Suprapubic skin (tissue), 4 donors: ENCODE data around the gene CACNA2D2. TPM values are rescaled to one million over a fixed set of nuclear protein-coding genes. Genes with fewer than 3 reads are reported as not detected.
A peak's percentile ranks its signal among the peaks of the same experiment; 100 is the strongest.

Source experiments
- DNase-seq, 2 donors: peaks; one replicate each; pipeline ENCODE4 v3.0.0-alpha.2; 2019; ENCODE audit warnings: low spot score in 2 of 2
- H3K27ac ChIP-seq: fragments of 200-600 bp; sonication (generic); one replicate; pipeline ENCODE4 v1.5.1; 2019
- H3K27me3 ChIP-seq: fragments of 200-600 bp; sonication (generic); one replicate; pipeline ENCODE4 v1.5.1; 2019
- H3K36me3 ChIP-seq: fragments of 200-600 bp; sonication (generic); one replicate; pipeline ENCODE4 v1.5.1; 2019
- H3K4me1 ChIP-seq: fragments of 200-600 bp; sonication (generic); one replicate; pipeline ENCODE4 v1.5.1; 2019
- H3K4me3 ChIP-seq: fragments of 200-600 bp; sonication (generic); one replicate; pipeline ENCODE4 v1.5.1; 2019; ENCODE audit warnings: mild to moderate bottlenecking
- H3K9me3 ChIP-seq: fragments of 200-600 bp; sonication (generic); one replicate; pipeline ENCODE4 v1.5.1; 2019
- CTCF ChIP-seq, 2 donors: fragments of 200-600 bp in 1 of 2; fragments of 450-650 bp in 1 of 2; sonication (generic) in 1 of 2; IDR thresholded peaks; one replicate each; pipeline ENCODE4 v1.5.1; 2016 to 2019; ENCODE audit warnings: antibody characterized with exemption in 2 of 2, mild to moderate bottlenecking in 1 of 2, moderate library complexity in 1 of 2
- EP300 ChIP-seq: sonication (generic); formaldehyde crosslinking; IDR thresholded peaks from one replicate; pipeline ENCODE4 v1.6.1; 2017; ENCODE audit warnings: antibody characterized with exemption
- POLR2A ChIP-seq, 2 donors: fragments of 450-650 bp; IDR thresholded peaks; one replicate each; pipeline ENCODE4 v1.6.1; 2017; ENCODE audit warnings: antibody characterized with exemption in 2 of 2, mild to moderate bottlenecking in 2 of 2, moderate library complexity in 2 of 2
- POLR2AphosphoS5 ChIP-seq, 3 donors: sonication (generic); formaldehyde crosslinking; IDR thresholded peaks; one replicate each; pipeline ENCODE4 v1.6.1; 2017; ENCODE audit warnings: antibody characterized with exemption in 3 of 3
- WGBS: methylation state at CpG from one replicate; pipeline ENCODE4 v1.1.5; 2018; 5-methylcytosine and 5-hydroxymethylcytosine counted together
- total RNA-seq, 4 donors: library from RNA; depleted of rRNA; stranded (reverse); fragments of >200 nt; gene quantifications; one replicate each; pipeline ENCODE4 v1.1.0, GENCODE V29; 2016

Gene CACNA2D2
- total RNA-seq, 4 donors from 2014 or later, result 1.4 to 5.6 (median 1.7) TPM

- H3K9me3 ChIP-seq, result no peaks in the 10 kb centered on the region
- H3K27me3 ChIP-seq, result no peaks in the 10 kb centered on the region
- peaks cover 34% of the 10 kb centered on the region for H3K36me3 ChIP-seq
- no peak overlapping the region for H3K4me3 ChIP-seq
- TF ChIP-seq CTCF (IDR thresholded peaks at IDR 0.05) (no peak), POLR2AphosphoS5 (IDR thresholded peaks at IDR 0.05) (no peak), EP300 (no peak), POLR2A (IDR thresholded peaks at IDR 0.05) (no peak)
- H3K4me1 ChIP-seq, result peaks cover 65% of the 10 kb centered on the region
- no peak for DNase-seq
- WGBS, result 94% methylated on average over 19 of the region's 19 CpGs
- no peak overlapping the region for H3K27ac ChIP-seq
These were observed 172.0 kb downstream of the CACNA2D2 start for GRCh38 chr3:50331364-50331907.

GRCh38 chr3:50330330-50330729 is 173.1 kb downstream of the CACNA2D2 start:
- WGBS, result 93% methylated on average over 5 of the region's 10 CpGs

GRCh38 chr3:50327943-50328691 is 175.3 kb downstream of the CACNA2D2 start, which contains the start of gene TUSC2:
TUSC2 (minus strand) TSS chr3:50328223; CDS start chr3:50328099, 124 bp downstream.
- peak within 1 kb of the TSS; percentile 76 for H3K27ac ChIP-seq
- H3K4me1 ChIP-seq, result peaks cover 56% of the 10 kb centered on the region
- H3K27me3 ChIP-seq, result no peaks in the 10 kb centered on the region
- DNase-seq, result peak; percentile 99 to 100
- TF ChIP-seq POLR2A (IDR thresholded peaks at IDR 0.05), result peak in 1 of 2 donors; percentile 63
- TF ChIP-seq POLR2AphosphoS5 (IDR thresholded peaks at IDR 0.05), result peak in 2 of 3 donors; percentile 2 to 88
- no peak for TF ChIP-seq CTCF (IDR thresholded peaks at IDR 0.05)
- TF ChIP-seq EP300, result no peak
- peak within 1 kb of the TSS; percentile 79 for H3K4me3 ChIP-seq
- H3K36me3 ChIP-seq, result peaks cover 45% of the 10 kb centered on the region
- no peaks in the 10 kb centered on the region for H3K9me3 ChIP-seq
- 2% methylated on average over 36 of the region's 55 CpGs for WGBS

More at GRCh38 chr3:50330330-50330729, 173.1 kb downstream of the CACNA2D2 start:
- no peak overlapping the region for H3K4me3 ChIP-seq
- no peak overlapping the region for H3K27ac ChIP-seq
- TF ChIP-seq CTCF (IDR thresholded peaks at IDR 0.05), result no peak
- TF ChIP-seq POLR2A (IDR thresholded peaks at IDR 0.05), result no peak
- no peak for TF ChIP-seq EP300
- TF ChIP-seq POLR2AphosphoS5 (IDR thresholded peaks at IDR 0.05), result no peak
- no peaks in the 10 kb centered on the region for H3K27me3 ChIP-seq
- H3K4me1 ChIP-seq, result peaks cover 62% of the 10 kb centered on the region
- DNase-seq, result no peak
- H3K9me3 ChIP-seq, result no peaks in the 10 kb centered on the region
- H3K36me3 ChIP-seq, result peaks cover 43% of the 10 kb centered on the region

GRCh38 chr3:50327129-50327528 is 176.3 kb downstream of the CACNA2D2 start:
- DNase-seq, result no peak

GRCh38 chr3:50326182-50326541 is 177.3 kb downstream of the CACNA2D2 start:
- Histone ChIP-seq H3K27ac (no peak overlapping the region), H3K4me3 (no peak overlapping the region), H3K9me3 (no peaks in the 10 kb centered on the region), H3K4me1 (peaks cover 61% of the 10 kb centered on the region), H3K36me3 (peaks cover 33% of the 10 kb centered on the region), H3K27me3 (no peaks in the 10 kb centered on the region)
- DNase-seq, result no peak
- TF ChIP-seq EP300 (no peak), CTCF (IDR thresholded peaks at IDR 0.05) (no peak), POLR2A (IDR thresholded peaks at IDR 0.05) (no peak), POLR2AphosphoS5 (IDR thresholded peaks at IDR 0.05) (no peak)
- 98% methylated on average over 8 of the region's 8 CpGs for WGBS

More at GRCh38 chr3:50327129-50327528, 176.3 kb downstream of the CACNA2D2 start:
- Histone ChIP-seq H3K36me3 (peaks cover 42% of the 10 kb centered on the region), H3K4me1 (peaks cover 57% of the 10 kb centered on the region), H3K9me3 (no peaks in the 10 kb centered on the region), H3K27me3 (no peaks in the 10 kb centered on the region), H3K27ac (peak overlapping the region; percentile 76), H3K4me3 (peak overlapping the region; percentile 79)
- 20% methylated on average over 1 of the region's 4 CpGs for WGBS
- TF ChIP-seq EP300, result no peak
- no peak for TF ChIP-seq POLR2AphosphoS5 (IDR thresholded peaks at IDR 0.05)
